GM19455 (cell line): ENCODE measurements around the gene LBH.
A peak's percentile ranks its signal among the peaks of the same experiment; 100 is the strongest.

ENCODE experiments used
- ATAC-seq: cut with Tn5 transposase; IDR thresholded peaks from one replicate; pipeline ENCODE4 v1.9.1; 2021; ENCODE audit not compliant: unreplicated experiment

LBH gene

DNA sequence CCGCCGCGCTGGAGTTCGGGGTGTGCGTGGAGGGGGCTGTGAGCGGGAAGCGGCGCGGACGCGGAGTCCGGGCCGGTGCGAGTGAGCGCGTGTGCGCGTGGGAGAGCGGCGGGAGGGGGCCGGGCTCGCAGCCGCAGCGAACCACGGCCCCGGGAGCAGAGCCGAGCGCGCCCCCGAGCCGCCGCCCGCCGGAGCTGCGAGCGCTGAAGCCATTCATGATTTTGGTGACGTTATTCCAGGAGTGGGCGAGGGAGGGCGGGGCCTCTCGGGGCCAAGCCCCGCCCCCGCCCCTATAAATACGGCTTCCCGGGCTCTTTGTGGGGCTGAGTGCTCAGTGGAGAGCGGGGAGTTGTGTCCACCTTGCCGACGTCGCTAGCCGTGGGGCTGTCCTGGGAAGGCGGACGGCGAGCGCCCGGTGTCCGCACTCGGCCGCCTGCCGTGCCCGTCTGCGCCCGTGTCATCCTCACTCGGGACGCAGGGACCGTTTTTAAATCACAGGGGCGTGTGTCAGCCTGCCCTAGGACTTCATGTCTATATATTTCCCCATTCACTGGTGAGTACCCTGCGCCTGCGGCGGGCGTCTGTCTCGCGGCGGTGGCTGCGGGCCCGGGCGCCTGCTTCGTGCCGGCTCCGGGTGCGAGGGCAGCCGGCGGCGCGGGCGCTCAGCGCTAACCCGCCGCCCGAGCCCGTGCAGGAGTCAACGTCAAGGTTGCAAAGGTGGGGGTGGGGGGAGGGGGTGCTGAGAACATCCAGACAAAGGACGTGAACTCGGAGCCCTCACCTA lies at the start of gene LBH:
LBH (plus strand) TSS at position 323 of the 784 bp plus-strand sequence; CDS start at position 528, 205 bp downstream.
- ATAC-seq: peak; percentile 42

DNA sequence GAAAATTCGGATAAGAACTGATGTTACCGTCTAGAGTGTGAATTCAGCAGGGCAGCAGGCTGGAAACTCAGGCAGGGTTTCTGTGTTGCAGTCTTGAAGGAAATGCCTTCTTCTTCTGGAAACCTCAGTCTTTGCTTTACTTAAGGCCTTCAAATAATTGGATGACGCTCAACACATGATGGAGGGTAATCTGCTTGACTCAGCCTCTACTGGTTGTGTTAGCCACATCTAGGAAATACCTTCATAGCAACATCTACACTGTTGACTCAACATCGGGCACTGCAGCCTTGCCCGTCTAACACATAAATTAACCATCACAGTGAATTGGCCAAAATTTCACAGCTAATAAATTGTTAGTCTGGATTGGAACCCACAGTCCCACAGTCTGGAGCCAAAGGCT lies 47.3 kb upstream of the LBH start:
- ATAC-seq: no peak

DNA sequence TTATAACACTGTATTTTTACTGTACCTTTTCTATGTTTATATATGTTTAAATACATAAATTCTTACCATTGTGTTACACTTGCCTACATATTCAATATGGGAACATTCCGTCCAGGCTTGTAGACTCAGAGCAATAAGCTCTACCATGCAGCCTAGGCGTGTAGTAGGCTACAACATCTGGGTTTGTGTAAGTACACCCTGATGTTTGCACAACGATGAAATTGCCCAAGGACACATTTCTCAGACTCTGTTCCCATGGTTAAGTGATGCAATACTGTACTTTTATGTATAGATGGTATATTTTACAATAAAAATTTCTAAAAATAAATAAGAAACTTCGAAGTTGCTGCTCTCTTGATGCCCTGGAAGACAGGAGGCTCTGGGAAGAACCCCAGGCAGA lies 46.2 kb upstream of the LBH start:
- ATAC-seq: no peak

DNA sequence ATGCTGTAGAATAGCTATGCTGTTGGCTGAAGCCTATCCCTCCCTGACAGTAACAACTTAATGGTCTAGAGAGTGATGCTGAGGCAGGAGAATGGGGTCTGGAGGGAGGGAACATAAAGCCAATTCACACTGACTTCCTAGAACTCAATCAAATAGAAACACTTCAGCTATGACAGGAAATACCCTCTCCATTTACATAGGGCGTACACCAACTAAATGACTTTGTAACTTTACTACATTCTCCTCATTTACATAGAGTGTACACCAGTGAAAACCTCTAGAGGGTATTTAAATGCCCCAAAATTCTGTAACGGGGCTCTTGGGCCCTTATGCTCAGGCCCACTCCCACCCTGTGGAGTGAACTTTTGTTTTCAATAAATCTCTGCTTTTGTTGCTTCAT lies 43.0 kb upstream of the LBH start:
- no peak for ATAC-seq

DNA sequence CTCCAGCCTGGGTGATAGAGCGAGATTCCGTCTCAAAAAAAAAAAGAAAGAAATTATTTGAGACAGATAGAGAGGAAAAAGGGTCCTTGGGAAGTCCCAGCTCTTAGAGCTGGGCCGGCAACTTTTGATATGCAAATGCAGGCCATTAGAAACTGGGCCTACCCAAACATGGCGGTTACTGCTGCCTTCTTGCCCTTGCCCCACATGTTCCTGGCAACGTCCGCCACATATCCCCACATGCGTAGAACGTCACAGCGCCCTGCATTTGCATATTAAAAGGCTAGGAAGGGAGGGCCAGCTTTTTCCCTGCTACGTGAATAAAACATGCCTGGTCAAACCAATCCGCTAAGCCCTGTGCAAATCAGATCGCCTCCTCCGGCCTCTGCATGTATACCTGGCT lies 40.7 kb upstream of the LBH start:
- ATAC-seq: no peak

DNA sequence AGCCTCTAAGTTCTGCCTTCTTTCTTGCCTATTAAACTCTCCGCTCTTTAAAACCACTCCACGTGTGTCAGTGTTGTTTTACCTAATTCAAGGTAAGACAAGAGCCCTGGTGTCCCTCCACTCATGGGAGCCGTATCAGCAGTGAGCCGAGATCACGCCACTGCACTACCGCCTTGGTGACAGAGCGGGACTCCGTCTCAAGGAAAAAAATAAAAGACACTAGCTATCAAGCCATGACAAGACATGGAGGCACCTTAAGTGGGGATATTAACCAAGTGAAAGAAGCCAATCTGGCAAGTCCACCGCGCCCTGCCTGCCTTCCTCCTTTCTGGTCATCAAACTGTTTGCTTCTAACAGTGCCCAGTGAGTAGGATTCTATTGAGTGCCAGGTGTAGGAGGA lies 40.2 kb upstream of the LBH start:
- no peak for ATAC-seq

DNA sequence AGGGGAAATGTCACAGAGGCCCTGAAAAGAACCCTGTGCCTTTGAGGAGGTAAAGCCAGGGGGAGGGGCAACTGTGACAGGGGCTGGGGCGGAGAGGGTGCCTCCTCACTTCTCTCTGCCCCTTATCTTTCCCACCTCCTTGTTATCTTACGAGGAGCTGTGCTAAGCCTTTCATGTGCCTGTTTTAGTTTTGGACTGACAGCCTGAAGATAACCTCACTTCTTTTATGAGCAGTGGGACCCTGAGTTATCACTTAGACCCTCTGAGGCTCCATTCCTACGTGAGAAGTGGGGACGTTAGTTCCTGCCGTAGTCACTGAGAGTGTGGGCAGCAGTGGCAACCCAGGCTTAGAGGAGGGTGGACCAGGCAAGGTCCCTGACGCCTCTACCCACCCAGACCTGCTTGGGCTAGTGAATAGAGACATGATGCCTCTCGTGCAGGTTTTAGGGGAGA lies 39.5 kb upstream of the LBH start:
- ATAC-seq: no peak

DNA sequence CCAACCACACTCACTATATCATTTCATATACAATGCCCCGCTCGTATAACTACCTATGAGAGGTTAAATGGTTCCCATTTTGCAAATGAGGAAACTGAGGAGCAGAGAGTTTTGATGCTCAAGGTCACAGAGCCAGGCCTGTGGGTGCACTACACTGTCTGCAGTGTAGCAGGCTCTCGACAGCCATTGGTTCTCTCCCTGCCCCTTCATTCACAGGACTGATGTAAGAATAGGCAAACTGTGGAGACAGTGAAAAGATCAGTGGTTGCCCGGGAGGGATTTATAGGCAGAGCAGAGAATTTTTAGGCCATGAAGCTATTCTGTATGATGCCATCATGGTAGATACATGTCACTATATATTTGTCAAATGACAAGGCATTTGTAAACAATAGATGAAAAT lies 39.0 kb upstream of the LBH start:
- no peak for ATAC-seq

DNA sequence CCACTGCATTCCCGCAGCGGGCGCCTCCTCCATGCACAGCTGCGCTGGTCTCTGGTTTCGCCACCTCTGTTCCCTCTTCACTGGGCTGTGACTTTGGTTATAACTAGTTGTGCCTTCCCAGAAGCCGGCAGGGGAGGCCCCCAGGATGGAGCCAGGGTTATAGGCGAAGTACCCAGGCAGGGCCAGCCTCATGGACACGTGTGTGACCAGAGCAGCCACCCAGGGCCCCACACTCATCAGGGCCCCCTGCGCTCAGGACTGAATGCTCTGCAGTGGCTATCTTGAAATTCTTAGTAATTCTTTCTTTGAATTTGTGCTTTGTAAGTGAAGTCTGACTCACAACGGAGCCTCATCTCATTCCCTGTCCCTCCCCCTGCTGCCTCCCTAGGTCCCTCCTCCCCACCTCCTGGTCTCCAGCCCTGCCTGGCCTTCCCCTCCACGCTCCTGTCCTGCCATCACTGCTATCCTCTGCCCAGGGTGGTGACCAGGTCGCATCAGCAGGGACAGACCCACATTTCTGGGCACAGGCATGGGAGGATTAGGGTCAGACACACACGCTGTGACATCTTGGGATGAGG lies 38.1 kb upstream of the LBH start:
- no peak for ATAC-seq

DNA sequence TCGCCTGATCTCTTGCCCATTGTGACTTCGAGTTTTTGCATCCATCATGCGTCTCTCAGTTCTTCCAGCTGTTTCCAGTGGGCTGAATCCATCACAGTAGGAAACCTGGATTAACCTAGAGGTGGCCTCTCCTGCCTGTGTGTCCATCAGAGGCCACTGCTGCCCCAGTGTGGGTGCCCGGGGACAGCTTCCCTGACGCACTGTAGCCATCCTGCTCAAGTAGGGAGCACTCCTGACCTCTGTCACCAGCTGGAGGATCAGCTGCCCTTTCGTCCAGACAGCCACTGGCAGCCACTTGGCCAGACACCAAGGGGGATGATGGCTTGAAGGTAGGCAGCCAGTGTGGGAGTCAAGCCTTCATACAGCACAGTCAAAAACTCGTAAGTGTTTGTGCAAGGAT lies 36.9 kb upstream of the LBH start:
- no peak for ATAC-seq

DNA sequence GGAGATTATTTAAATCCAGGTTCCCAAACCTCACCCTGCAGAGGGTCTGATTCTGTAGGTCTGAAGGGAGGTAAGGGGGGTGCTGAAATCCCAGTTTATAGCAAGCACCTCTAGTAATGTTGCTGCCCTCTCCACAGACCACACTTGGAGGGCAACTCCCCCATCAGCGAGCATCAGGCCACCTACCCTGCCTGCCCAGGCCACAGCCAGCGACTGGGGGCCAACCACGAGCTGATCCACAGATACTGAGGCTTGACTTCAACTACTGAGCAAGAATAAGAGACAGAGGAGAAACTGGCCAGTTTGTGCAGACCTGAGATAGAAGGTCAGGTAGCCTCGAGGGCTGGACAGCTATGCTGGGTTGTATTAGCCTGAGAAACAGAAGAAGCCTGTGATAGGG lies 36.3 kb upstream of the LBH start:
- ATAC-seq: no peak

DNA sequence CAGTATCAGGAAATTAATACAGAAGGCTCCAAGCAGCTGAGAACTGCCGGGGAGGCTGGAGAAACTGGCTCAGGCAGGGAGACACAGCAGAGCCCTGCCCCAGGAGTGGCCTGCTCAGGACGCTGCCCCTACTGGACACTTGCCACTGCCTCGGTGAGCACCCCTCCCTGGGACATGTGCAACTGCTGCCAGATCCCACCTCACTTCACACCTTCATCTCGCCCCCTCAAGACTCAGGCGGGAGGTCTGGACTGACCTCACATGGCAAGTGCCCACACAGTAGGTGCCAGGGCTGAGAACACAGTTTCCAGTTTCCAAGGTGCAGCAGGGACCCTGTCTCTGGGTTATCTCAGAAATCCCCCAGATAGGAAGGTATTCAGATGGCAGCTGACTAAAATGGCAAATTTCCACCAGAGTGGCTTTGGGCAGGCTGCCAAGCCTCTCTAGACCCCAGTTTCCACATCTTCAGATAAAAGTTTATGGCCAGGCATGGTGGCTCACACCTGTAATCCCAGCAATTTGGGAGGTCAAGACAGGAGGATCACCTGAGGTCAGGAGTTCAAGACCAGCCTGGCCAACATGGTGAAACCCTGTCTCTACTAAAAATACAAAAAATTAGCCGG lies 33.7 kb upstream of the LBH start:
- no peak for ATAC-seq

DNA sequence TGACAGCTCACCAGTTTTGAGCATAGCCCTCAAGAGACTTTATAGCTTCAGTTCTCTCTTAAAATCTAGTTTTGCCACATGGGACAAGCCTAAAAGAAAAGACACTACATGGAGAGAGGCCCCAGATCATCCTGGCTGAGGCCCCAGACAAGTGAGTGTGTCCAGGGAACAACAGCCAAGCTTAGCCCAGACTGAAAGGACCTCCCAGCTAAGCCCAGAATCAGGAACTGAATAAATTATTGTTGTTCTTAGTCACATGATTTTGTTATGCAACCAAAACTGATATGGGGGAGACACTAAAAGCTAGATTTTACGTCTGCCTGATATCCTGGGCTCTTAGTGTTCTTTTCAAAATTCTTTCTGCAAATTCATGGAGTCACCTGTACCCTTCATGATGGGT lies 29.3 kb upstream of the LBH start:
- ATAC-seq: no peak

DNA sequence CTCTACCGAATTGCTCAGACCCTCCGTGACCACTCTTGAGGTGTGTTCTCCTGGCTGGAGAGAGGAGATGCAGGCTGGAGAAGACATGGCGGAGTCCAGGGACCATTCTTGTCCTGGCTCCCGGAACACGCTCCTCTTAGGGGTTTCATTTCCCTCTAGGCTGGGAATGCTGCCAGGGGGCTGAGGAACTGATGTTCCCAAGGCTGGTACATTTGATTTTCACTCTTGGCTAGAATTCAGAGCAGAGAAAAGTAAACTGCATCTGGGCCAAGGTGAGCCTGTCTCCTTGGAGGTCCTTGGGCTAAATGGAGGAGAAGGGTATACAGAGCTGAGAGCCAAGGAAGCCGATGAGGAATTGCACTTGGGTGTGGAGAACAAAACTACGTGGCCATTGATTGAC lies 28.2 kb upstream of the LBH start:
- ATAC-seq: no peak

DNA sequence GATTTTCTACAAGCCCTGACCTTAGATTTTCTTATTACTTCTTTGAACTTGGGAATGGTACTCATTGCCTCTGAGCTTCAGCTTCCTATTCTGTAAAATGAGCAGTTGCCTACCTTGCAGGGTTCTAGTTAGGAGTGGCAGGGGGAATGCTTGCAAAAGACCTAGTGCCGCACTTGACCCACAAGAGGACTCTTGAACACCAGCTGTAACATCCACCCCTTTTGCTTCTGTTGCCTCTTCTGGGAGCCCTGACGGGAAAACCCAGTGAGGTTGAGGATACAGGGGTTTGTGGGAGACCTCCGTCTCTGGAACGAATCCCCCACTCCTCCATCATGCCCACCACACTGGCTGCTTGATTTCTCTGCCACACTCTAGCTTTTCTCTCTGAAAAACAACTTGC lies 27.1 kb upstream of the LBH start:
- no peak for ATAC-seq

DNA sequence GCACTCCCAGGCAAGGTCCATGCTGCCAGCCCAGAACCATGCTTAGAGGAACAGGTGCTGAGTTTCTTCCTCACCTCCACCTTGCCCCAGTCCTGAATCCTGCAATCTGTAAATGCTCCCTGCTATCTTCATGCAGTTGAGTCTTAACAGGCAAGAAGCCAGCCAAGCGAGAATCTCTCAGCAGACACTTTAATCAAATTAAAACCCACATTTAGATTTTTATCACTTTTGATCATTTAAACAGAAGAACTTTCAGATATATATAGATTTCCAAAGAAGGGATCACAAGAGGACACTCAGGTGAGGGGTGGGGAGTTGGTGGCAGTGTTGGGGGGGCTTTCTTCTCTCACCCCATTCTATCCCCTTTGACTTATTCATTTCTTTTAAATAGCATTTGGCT lies 25.9 kb upstream of the LBH start:
- ATAC-seq: no peak

DNA sequence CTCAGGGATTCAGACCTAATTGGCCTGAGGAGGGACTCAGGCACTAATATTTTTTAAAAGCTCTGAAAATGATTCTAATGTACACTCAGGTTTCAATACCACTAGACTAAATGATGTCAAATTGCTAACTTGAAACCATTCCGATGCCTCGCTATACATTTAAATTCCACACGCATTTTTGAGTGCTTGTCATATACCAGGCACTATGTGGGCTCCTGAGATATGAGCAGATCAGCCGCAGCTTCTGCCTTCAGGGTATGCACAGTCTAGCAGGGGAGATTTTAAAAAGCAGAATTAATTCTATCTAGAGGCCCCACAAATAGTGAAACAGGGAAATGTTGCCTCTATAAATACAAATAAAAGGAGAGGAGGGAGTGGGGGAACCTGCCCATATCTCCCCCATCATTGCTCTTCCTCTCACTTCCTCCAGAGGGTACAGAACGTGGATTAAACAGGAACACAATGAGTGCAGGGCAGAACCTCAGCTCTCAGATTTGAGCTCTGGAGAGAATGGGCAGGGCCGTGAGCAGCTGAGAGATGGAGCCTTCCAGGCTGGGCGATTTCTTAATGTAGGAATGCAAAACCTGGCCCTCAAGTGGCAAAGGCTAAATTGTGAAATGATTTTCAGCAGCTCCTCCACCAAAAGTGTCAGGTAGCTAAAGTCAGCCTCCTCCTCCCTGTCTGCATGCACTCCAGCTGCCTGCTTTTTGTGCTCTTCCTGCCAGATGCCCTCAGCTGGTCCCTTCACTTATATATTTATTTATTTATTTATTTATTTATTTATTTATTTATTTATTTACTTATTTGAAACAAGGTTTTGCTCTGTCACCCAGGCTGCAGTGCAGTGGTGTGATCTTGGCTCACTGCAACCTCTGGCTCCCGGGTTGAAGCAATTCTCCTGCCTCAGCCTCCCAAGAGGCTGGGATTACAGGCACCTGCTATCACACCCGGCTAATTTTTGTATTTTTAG lies 24.6 kb upstream of the LBH start:
- no peak for ATAC-seq

DNA sequence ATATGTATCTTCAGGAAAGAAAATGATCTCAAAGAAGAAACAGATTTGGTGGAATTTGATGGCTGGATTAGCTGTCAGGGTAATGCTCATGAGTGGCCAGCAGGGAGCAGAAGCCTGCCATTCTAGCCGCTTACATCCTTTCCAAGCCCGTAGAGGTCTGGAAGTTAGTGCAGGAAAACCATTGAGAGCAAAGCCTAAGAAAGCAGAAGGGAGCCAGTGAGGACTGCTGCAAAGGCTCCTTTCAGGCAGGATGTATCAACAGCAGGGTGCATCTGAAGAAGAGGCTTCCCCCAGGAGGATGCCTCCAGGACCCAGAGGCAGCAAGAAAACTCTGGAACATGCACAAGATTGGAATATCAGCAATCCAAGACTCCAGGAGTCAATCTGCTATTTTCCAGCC lies 22.9 kb upstream of the LBH start:
- no peak for ATAC-seq

DNA sequence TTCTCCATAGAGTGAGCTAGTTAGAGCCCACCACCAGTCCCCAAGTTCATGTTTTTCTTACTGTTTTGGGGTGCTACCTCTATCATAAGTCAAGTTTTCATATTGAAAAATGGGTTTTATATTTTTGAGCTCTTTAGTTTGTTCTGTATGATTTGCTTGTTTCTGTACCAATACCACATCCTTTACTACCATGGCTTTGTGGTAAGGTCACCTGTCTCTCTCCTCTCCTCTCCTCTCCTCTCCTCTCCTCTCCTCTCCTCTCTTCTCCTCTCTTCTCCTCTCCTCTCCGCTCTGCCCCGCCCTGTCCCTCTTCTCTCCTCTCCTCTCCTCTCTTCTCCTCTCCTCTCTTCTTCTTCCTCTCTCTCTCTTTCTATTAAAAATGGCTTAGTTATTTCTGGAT lies 22.1 kb upstream of the LBH start:
- ATAC-seq: no peak

DNA sequence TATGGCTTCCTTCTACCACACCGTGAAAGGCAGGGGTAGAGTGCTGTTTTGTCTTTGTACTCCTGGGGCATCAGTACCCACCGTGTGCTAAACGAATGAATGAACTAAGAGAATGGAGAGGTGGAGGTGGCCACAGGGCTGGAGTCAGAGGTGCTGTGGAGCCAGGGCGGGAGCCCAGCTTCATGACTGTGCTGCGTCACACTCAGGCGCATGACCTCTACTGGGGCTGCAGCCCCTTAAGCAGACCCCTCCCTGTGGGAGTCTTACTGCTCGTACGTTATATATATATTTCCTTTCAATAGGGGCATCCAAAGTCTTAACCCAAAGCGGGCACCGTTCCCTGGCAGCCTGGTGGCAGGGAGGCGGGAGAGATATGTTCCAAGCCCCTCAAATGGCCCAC lies 18.0 kb upstream of the LBH start:
- no peak for ATAC-seq

DNA sequence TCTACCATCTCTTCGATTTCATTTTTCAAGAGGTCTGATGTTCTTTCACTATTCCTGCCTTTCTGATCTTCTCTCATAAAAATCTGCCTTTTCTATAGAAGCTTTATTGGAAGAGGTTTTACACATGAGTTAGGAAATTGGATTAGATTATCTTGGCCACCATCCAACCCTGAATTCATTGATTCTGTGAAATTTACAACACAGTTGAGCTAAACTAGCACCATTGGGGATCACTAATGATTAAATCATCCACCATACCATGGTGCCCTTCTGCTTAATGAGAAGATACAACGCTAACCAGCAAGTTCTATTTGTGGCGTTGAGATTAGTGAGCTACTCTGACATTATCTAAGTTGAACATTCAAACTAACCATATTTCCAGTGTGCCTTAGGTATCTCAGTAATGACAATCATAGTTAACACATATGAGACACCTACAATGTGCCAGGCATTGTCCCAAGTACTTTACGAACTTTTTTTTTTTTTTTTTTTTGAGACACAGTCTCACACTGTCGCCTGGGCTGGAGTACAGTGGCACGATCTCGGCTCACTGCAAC lies 17.3 kb upstream of the LBH start:
- no peak for ATAC-seq
